GM19099 (cell line): Measurements from ENCODE around the gene ARHGAP12.

Experiments
- POLR2A ChIP-seq: IDR thresholded peaks from 3 replicates; pipeline ENCODE4 v1.6.1; 2011; ENCODE audit warnings: low read depth; ENCODE audit not compliant: insufficient read length; ENCODE audit errors: extremely low read depth

Gene ARHGAP12

GRCh38 chr10:31935678-31936077 is 7.0 kb upstream of the ARHGAP12 start:
- TF ChIP-seq POLR2A: no peak

DNA sequence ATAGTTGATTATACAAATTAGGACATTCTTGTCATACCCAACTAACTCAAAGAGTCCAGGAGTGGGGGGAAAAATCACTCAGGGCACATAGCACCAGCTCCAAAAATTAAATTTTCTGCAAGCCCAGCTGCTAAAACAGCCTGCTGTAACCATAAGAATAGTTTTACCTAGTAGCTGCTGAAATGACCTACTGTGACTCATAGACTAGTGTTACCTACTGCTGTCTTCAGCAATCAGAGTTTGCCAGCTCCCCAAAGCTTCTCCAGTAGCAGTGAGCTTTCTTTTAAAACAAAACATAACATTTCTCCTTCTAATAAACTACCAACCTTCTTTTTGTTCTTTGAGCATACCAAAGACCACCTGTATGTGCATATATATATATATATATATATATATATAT is 4.2 kb upstream of the ARHGAP12 start:
- no peak for TF ChIP-seq POLR2A

- no peak for TF ChIP-seq POLR2A
Measured at GRCh38 chr10:31930856-31931255, 2.2 kb upstream of the ARHGAP12 start.

GRCh38 chr10:31930023-31930751 is 1.6 kb upstream of the ARHGAP12 start:
- TF ChIP-seq POLR2A: no peak

GRCh38 chr10:31929261-31930022 is 811 bp upstream of the ARHGAP12 start:
- no peak for TF ChIP-seq POLR2A

GRCh38 chr10:31927884-31928548 is 615 bp downstream of the ARHGAP12 start:
- no peak for TF ChIP-seq POLR2A

GRCh38 chr10:31927565-31927883 is 1.1 kb downstream of the ARHGAP12 start:
- no peak for TF ChIP-seq POLR2A

GRCh38 chr10:31926765-31927564 is 1.7 kb downstream of the ARHGAP12 start:
- no peak for TF ChIP-seq POLR2A

GRCh38 chr10:31926160-31926559 is 2.5 kb downstream of the ARHGAP12 start:
- TF ChIP-seq POLR2A: no peak

DNA sequence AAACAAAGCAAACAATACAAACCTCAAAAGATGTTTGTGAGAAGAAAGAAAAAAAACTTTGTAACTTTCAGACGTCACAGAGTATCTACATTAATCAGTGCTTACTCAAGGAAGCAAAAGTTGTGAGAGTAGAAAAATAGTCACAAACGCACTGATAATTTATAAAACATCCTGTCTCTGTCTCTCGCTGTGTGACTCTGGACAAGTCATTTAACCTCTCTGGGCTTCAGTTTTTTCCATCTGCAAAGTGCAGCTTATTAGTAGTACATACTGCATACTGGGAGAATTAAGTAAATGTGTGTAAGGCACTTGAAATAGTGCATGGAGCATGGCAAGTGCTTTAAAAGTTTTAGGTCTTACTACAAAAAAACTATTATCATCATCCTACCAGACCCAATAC is 3.8 kb downstream of the ARHGAP12 start:
- no peak for TF ChIP-seq POLR2A

DNA sequence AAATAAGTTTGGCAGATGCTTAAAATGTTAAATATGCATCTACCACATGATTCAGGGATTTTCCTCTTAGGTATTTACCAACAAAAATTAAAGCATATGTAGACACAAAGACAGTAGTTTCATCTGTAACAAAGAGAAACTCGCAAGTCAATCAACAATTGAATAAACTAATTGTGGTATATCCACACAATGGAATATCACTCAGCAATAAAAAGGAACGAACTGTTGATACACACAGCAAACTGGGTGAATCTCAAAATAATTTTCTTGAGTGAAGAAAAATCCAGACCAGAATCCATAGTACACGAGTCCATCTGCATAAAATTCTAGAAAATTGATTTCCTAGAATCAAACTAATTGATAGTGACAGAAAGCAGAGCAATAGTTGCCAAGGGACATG is 5.2 kb downstream of the ARHGAP12 start:
- TF ChIP-seq POLR2A: no peak

DNA sequence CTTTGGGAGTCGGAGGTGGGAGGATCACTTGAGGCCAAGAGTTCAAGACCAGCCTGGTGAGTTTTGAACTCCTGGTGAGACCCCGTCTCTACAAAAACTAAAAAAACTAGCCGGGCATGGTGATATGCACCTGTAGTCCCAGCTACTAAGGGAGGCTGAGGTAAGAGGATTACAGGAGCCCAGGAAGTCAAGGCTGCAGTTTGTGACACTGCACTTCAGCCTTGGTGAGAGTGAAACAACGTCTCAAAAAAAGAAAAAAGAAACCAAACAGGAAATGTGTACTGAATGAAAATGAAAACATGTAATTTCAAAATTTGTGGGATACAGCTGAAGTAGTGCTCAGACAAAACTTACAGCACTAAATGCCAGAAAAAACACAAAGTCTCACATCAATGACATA is 7.6 kb downstream of the ARHGAP12 start:
- TF ChIP-seq POLR2A: no peak

- TF ChIP-seq POLR2A: no peak
Measured at GRCh38 chr10:31920538-31920937, 8.1 kb downstream of the ARHGAP12 start.

GRCh38 chr10:31918671-31919409 is 9.8 kb downstream of the ARHGAP12 start:
- TF ChIP-seq POLR2A: no peak

- TF ChIP-seq POLR2A: no peak
Measured at GRCh38 chr10:31914370-31914769, 14.3 kb downstream of the ARHGAP12 start.
